SKM-1 (cell line): ENCODE data around the gene OSBPL9.

Experiments used
- DNase-seq: peaks from one replicate; lab custom pipeline; 2025; ENCODE audit not compliant: unreplicated experiment; lab: John Stamatoyannopoulos, UW

OSBPL9 gene

GRCh38 chr1:51734896-51735745 lies 118.2 kb downstream of the OSBPL9 start:
- DNase-seq, result no peak

DNA sequence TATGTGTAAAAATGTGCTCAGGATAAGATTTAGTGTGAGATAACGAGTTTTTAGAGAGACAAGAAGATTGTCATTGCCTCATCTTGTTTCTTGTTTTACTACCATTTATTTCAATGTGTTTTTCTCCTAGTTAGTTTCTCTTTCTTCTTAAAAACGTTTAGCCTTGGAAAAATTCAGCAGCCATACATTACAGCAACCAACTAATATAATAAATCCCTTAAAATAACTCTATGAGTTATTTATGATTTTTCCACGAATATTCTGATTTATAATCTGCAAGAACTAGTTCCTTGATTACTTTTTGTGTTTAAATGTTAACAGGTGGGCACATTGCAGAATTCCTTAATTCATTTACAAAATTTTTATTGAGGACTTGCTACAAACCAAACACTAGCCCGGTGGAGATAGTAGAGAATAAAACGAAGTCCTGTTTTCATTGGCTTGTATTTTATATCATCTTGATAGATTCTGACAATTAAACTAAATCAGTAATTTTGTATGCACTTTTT lies 118.9 kb downstream of the OSBPL9 start:
- DNase-seq, result no peak

GRCh38 chr1:51736702-51737101 lies 119.8 kb downstream of the OSBPL9 start:
- DNase-seq, result no peak

DNA sequence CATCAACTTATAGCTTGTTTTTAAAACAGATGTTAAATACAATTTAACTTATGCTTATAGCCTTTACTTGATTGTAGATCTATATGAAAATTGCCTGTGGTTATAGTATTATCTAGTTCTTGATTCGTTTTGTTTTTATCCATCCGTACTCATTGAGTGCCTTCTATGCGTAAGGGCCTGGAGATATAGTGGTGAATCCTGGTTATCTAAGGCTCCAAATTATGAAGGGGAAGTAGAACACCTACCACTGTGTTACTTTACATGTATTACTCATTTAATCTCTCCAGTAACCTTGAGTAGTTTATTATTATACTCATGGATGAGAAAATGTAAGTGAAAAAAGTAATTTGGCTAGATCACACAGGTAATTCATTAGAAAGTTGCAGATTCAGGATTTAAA lies 121.8 kb downstream of the OSBPL9 start:
- no peak for DNase-seq

GRCh38 chr1:51740652-51741051 lies 123.8 kb downstream of the OSBPL9 start:
- no peak for DNase-seq

DNA sequence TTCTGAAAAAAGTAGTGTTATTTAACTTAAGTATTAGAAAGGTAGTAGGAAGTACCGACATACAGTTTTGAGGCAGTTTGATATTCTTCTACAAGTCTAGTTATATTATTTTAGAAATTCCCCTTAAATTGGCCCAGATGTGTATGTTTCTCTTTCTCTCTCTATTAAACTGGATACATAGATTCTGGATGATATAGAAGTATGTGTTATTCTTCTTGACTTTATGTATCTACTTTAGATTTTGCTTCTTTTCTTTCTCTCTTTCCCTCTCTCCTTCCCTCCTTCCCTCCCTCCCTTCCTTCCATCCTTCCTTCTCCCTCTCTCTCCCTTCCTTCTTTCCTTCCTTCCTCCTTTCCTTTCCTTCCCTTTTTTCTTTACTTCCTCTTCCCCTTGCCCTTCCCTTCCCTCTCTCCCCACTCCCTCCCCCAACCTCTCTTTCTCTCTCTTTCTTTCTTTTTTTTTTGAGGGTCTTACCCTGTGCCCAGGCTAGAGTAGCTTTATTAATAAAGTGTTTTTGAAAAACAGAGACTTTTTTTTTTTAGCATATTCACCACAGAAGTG lies 124.3 kb downstream of the OSBPL9 start:
- DNase-seq, result no peak

GRCh38 chr1:51744506-51745303 lies 127.8 kb downstream of the OSBPL9 start:
- DNase-seq, result no peak

GRCh38 chr1:51745304-51745570 lies 128.3 kb downstream of the OSBPL9 start:
- no peak for DNase-seq

DNA sequence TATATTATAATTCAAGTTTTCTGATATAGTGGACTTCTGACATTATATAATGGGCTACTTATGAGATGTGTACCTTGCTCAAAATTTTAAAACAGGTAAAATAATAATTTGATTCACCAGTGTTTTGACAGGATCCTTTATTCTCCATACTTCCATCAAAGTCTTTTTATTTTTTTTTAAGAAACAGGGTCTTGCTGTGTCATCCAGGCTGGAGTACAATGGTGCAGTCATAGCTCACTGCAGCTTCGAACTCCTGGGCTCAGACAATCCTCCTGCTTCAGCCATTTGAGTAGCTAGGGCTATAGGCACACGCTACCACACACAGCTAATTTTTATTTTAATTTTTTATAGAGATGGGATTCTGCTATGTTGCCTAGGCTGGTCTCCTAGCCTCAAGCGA lies 132.3 kb downstream of the OSBPL9 start:
- DNase-seq, result no peak

- DNase-seq, result no peak
Measured at GRCh38 chr1:51750218-51750617, 133.3 kb downstream of the OSBPL9 start.

- no peak for DNase-seq
Measured at GRCh38 chr1:51750729-51751128, 133.8 kb downstream of the OSBPL9 start.

DNA sequence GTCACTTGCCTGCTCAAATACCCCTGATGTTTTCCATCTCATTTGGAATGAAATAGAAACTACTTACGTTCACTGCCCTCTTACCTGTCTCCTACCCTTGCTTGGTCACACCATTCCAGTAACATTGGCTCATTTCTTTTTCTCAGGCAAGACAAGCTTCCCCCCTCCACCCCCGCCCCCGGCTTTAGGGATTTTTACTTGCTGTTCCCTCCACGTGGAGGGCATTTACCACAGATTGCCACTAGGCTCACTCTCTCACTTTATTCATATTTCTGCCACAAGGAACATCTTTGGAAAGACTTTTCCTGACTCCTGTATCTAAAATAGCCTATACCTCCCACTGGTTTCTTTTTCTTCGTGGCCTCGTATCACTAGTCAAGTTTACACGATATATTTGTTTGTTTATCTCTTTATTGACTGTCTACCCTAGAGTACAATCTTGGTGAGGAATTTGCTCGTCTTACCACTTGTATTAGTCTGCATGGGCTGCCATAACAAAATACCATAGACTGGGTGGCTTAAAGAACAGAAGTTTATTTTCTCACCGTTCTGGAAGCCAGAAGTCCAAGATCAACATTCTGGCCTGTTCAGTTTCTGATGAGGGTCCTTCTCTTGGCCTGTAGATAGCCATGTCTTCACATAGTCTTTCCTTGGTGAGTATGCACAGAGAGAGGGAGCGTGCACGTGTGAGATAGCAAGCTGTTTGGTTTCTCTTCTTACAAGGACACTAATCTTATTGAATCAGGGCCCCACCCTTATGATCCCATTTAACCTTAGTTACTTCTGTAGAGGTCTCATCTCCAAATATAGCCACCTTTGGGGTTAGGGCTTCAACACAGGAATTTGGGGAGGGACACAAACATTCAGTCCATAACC lies 135.4 kb downstream of the OSBPL9 start:
- no peak for DNase-seq

GRCh38 chr1:51753969-51754368 lies 137.1 kb downstream of the OSBPL9 start:
- no peak for DNase-seq

DNA sequence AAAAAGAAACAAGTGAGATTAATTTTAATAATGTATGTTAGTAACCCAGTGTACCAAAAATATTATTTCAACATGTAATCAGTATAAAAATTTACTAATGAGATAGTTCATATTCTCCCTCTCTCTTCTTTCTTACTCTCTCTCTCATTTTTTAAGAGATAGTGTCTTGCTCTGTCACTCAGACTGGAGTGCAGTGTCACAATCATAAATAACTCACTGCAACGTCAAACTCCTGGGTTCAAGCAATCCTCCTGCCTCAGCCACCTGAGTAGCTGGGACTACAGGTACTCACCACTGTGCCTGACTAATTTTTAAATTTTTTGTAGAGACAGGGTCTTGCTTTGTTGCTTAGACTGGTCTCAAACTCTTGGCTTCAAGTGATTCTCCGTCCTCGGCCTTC lies 137.8 kb downstream of the OSBPL9 start:
- no peak for DNase-seq

DNA sequence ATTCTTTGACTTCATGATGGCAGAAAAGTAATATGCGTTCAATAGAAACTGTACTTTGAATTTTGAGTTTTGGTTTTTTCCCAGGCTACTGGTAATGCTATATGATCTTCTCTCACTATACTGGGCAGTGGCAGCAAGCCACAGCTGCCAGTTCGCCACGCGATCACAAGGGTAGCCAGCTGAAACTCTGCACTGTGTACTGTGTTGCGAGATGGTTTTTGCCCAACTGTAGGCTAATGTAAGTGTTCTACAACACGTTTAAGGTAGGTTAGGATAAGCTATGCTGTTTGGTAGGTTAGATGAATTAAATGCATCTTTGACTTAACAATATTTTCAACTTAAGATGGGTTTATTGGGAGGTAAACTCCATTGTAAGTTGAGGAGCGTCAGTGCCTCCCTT lies 138.5 kb downstream of the OSBPL9 start:
- DNase-seq, result no peak

GRCh38 chr1:51756290-51756689 lies 139.4 kb downstream of the OSBPL9 start:
- DNase-seq, result no peak

DNA sequence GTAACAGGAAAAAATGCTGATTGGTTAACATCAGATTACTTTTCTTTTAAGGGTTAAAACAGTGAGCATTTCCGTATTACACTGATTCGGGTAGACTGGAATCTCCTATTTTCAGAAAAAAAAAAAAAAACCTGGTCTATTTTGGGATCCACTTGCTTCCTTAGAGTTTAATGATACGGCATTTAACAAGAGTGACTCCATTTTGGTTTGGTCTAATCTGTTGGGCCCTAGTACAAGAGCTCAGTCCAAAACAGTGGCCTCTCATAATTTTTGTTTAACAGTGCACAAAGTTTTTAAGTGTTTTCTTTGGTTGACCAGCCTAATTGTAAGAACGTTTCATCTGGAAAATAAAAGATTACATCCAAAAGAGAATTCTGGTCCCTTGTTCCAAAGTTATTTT lies 141.4 kb downstream of the OSBPL9 start:
- no peak for DNase-seq

DNA sequence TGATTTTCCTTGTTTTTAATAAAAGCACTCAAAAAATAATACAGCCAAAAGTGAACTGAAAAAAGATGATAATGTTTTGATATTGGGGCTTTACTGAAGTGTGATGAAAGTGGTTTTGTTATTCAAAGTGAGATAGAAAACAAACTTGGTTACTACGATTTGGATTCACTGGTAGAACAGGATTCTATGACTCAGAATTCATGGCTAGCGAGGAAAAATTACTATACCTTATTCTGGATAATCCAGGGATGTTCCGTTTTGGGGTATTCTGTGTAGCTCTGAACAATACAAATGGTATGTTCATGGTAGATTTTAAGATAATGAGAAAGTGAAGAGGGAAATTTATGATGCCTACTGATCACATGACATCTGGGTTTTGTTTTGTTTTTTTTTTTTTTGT lies 144.0 kb downstream of the OSBPL9 start:
- DNase-seq, result no peak

- no peak for DNase-seq
Measured at GRCh38 chr1:51761351-51761750, 144.5 kb downstream of the OSBPL9 start.

DNA sequence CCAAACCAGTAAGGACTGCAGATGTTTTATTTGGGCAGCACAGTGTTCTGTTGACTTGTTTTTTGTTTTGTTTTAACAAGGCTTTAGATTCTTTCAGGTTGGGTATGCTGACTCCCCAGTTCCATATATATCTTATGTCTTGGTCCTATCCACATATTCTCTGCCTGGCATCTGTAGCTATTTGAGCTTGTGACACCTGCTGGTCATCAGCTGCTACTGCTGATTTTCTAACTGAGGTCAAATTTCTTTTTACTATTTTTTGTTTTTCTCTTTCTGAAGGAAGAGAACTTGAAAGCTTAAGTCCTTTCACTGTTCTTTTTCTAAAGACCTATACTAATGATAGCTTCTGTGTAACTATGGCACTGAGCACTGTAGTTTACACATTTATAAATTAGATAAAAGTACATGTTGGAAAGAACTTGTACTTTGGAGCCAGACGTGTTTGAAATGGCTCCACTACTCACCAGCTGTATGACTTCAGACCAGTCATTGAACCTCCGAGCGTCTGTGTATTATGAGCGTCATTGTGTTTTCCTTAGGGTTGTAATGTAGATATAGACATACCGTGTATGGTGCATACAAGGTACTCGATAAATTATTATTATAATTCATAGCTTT lies 152.2 kb downstream of the OSBPL9 start:
- peak; percentile 22 for DNase-seq

DNA sequence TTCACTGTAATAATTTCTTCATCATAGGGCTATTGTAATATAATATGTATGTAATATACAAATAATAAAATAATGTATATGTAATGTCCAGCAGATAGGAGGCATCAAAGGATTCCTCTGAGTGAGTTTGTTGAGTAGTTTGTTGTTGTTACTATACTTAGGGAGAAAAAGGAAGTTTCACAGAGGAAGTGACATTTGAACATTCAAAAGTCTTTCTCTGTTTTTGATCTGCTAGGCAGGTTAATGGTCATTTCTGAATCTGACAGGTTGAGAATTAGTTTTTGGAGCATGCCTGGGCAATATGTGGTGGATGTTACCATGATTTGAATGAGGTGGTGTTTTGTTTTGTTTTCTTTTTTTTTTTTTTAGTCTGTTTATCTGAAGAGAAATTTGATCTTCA lies 159.5 kb downstream of the OSBPL9 start:
- no peak for DNase-seq
